ENCODE data around the gene FOXO3. TPM values are rescaled to one million over a fixed set of nuclear protein-coding genes. Genes with fewer than 3 reads are reported as not detected.
A peak's percentile ranks its signal among the peaks of the same experiment; 100 is the strongest.

Gene FOXO3
- total and polyA plus RNA-seq, 8 donors, result 50.0 to 71.1 (median 63.1) TPM

DNA sequence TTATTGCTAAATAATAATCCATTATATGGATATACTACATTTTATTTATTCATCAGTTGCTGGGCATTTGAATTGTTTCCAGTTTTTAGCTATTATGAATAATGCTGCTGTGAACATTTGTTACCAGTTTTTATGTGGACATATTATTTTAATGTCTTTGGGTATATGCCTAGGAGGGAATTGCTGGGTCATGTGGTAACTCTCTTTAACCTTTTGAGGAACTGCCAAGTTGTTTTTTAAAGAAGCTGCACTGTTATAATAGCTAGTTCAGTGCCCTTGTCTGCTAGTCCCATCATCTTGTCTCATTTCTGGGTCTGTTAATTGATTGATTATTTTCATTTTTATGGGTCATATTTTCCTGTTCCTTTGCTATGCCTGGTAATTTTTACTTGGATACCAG lies 56.3 kb downstream of the FOXO3 start:
- TF ChIP-seq, protein P1, sequence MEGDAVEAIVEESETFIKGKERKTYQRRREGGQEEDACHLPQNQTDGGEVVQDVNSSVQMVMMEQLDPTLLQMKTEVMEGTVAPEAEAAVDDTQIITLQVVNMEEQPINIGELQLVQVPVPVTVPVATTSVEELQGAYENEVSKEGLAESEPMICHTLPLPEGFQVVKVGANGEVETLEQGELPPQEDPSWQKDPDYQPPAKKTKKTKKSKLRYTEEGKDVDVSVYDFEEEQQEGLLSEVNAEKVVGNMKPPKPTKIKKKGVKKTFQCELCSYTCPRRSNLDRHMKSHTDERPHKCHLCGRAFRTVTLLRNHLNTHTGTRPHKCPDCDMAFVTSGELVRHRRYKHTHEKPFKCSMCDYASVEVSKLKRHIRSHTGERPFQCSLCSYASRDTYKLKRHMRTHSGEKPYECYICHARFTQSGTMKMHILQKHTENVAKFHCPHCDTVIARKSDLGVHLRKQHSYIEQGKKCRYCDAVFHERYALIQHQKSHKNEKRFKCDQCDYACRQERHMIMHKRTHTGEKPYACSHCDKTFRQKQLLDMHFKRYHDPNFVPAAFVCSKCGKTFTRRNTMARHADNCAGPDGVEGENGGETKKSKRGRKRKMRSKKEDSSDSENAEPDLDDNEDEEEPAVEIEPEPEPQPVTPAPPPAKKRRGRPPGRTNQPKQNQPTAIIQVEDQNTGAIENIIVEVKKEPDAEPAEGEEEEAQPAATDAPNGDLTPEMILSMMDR (IDR thresholded peaks at IDR 0.05), result no peak
- intact Hi-C loops (cut with DNase I), result no loop called here
- no peaks in the 10 kb centered on the region for H3K36me3 ChIP-seq
- H3K4me1 ChIP-seq, result peaks cover 35 to 67% of the 10 kb centered on the region in 2 donors
- DNase-seq (no peak), ATAC-seq (peak; percentile 44)
- peak overlapping the region in 1 of 2 donors; percentile 1 for H3K27ac ChIP-seq
- no peaks in the 10 kb centered on the region for H3K27me3 ChIP-seq
- H3K4me3 ChIP-seq, result no peak overlapping the region
- H3K9me3 ChIP-seq, result peaks cover 0 to 6% of the 10 kb centered on the region in 2 donors

DNA sequence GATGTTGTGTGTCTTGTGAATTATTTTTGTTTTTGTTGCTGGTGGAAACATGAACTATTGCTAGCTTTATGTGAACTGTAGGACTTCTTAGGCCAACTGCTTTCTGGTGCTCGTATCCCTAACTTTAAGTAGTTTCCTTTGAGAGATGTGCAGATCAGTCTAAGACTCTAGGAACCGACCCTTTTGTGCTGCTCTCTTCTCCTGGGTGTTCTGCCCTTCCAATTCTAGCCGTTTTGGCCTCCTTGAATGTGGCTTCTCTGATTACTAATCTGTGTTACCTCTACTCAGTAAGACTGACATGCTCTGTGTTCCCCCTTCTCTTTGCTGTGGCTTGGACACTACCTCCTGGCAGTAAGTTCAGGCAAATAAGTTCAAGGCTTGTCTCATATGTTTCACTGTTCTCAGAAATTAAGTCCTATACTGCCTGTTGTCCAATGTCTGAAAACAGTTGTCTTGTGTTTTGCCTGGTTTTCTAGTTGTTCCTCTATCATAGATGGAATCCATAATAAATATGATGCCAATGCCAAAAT lies 58.0 kb downstream of the FOXO3 start:
- intact Hi-C loops (cut with DNase I), result no loop called here
- TF ChIP-seq, protein P1 (IDR thresholded peaks at IDR 0.05), result no peak

DNA sequence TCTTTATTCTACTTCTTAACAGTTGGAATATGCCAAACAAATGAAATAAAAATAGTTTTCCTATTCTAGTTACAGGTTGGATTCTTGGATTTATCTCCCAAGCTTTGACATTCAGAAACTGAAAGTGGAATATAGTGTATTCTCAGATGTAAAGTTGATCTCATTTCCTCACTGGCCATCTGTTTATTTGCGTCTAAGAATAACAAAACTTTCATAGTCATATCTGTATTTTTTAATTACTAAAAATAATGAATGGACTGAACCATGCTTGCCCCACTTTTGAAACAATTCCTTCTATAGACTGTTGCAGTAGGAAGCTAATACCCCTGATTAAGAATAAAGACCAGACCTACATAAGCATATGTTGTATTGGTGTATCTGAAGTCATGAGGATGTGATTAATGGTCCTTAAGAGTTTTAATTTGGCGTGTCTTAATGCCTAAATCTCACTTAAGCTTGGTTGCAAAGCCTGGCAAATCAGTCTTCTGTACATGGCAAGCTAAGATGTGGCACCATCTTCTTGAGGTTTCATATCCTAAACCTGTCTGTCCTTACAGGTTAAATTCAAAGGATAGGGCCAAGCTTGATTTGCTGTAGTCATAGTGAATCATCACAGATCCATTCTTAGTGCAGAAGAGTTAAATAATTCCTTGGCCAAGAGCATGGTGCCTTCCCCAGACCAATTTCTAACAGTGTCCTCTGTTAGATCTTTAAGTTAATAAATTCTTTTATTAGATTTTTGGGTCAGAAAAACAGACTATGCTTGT lies 58.9 kb downstream of the FOXO3 start:
- TF ChIP-seq, protein P1 (IDR thresholded peaks at IDR 0.05), result no peak
- Histone ChIP-seq H3K36me3 (no peaks in the 10 kb centered on the region), H3K27ac (no peak overlapping the region), H3K4me1 (peaks cover 41 to 83% of the 10 kb centered on the region in 2 donors), H3K27me3 (no peaks in the 10 kb centered on the region), H3K9me3 (no peaks in the 10 kb centered on the region), H3K4me3 (no peak overlapping the region)
- ATAC-seq (no peak), DNase-seq (no peak)
- intact Hi-C loops (cut with DNase I), result no loop called here

More for the DNA sequence above, 58.0 kb downstream of the FOXO3 start:
- no peaks in the 10 kb centered on the region for H3K9me3 ChIP-seq
- H3K4me3 ChIP-seq, result no peak overlapping the region
- no peak for DNase-seq
- H3K36me3 ChIP-seq, result no peaks in the 10 kb centered on the region
- peak overlapping the region in 1 of 2 donors; percentile 5 for H3K27ac ChIP-seq
- peaks cover 41 to 80% of the 10 kb centered on the region in 2 donors for H3K4me1 ChIP-seq
- ATAC-seq, result no peak
- no peaks in the 10 kb centered on the region for H3K27me3 ChIP-seq

GRCh38 chr6:108621117-108621516 lies 60.4 kb downstream of the FOXO3 start:
- H3K4me3 ChIP-seq, result no peak overlapping the region
- intact Hi-C loops (cut with DNase I), result no loop called here
- TF ChIP-seq, protein P1 (IDR thresholded peaks at IDR 0.05), result no peak
- H3K9me3 ChIP-seq, result no peaks in the 10 kb centered on the region
- no peak for DNase-seq
- ATAC-seq, result peak; percentile 29
- H3K4me1 ChIP-seq, result peaks cover 41 to 91% of the 10 kb centered on the region in 2 donors
- no peaks in the 10 kb centered on the region for H3K27me3 ChIP-seq
- H3K36me3 ChIP-seq, result no peaks in the 10 kb centered on the region
- H3K27ac ChIP-seq, result no peak overlapping the region

DNA sequence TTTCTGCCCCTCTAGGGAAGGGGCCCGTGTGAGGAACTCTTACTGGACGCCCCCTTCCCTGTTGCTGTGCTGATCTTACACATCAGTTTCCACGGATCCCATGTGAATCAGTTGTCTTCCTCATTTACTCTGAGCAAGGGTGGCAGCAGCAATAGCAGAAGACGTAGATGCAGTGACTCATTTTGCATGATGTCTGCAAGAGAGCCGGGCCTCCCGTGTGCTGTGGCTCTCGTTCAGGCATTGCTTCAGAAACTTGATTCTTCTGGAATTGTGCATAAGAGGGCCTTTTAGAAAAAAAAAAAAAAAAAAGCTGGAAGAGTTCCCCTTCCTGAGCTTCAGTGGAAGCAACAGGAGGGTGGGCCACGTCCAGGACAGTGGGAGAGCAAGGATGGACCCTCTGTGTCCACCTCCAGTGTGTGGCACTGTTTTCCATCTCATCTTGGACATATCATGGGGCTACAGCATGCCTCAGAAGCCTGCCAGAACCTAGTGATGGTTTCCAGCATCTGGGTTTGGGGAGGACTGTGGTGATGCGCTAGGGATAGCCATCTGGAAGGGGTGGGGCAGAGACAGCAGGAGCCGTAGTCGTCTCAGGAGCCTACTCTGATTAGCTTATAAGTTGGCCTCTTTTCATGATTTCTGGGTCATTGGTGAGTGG lies 62.1 kb downstream of the FOXO3 start:
- DNase-seq (peak in 1 of 4 donors; percentile 56), ATAC-seq (peak; percentile 85)
- Histone ChIP-seq H3K36me3 (no peaks in the 10 kb centered on the region), H3K27me3 (no peaks in the 10 kb centered on the region), H3K4me3 (no peak overlapping the region), H3K9me3 (no peaks in the 10 kb centered on the region), H3K4me1 (peaks cover 31 to 84% of the 10 kb centered on the region in 2 donors), H3K27ac (peak overlapping the region; percentile 76 to 80)
- TF ChIP-seq, protein P1 (IDR thresholded peaks at IDR 0.05), result no peak
- intact Hi-C loops (cut with DNase I), result no loop called here

Measured in left lung (tissue), 10 donors.